GM23248 (cell line): ENCODE results near the gene HTRA1. TPM values are rescaled to one million over a fixed set of nuclear protein-coding genes. Genes with fewer than 3 reads are reported as not detected.
A peak's percentile ranks its signal among the peaks of the same experiment; 100 is the strongest.

Source experiments
- DNase-seq: peaks from one replicate; pipeline ENCODE4 v3.0.0-alpha.2; 2015
- H2AFZ ChIP-seq: fragments of 200-600 bp; sonication (generic); 2 replicates; pipeline ENCODE4 v1.6.1; 2016; ENCODE audit warnings: antibody characterized with exemption
- H3F3A ChIP-seq: fragments of 200-600 bp; sonication (generic); 2 replicates; pipeline ENCODE4 v1.6.1; 2016; ENCODE audit warnings: mild to moderate bottlenecking, antibody characterized with exemption, mixed run types; ENCODE audit not compliant: insufficient read depth
- H3K27ac ChIP-seq: fragments of 200-600 bp; sonication (generic); 2 replicates; pipeline ENCODE4 v1.5.1; 2016; ENCODE audit warnings: mild to moderate bottlenecking
- H3K27me3 ChIP-seq: fragments of 200-600 bp; sonication (generic); replicated peaks from 2 replicates; pipeline ENCODE4 v1.6.1; 2016; ENCODE audit warnings: mild to moderate bottlenecking; ENCODE audit not compliant: insufficient read depth
- H3K36me3 ChIP-seq: fragments of 200-600 bp; sonication (generic); 2 replicates; pipeline ENCODE4 v1.6.1; 2016; ENCODE audit warnings: low read depth, mild to moderate bottlenecking
- H3K4me1 ChIP-seq: fragments of 200-600 bp; sonication (generic); 2 replicates; pipeline ENCODE4 v1.6.1; 2016; ENCODE audit warnings: mild to moderate bottlenecking; ENCODE audit not compliant: insufficient read depth
- H3K4me2 ChIP-seq: fragments of 200-600 bp; sonication (generic); one replicate; pipeline ENCODE4 v1.6.1; 2016; ENCODE audit warnings: mild to moderate bottlenecking; ENCODE audit not compliant: unreplicated experiment
- H3K4me3 ChIP-seq: fragments of 200-600 bp; sonication (generic); 2 replicates; pipeline ENCODE4 v1.5.1; 2016; ENCODE audit warnings: mild to moderate bottlenecking
- H3K79me2 ChIP-seq: fragments of 200-600 bp; sonication (generic); 2 replicates; pipeline ENCODE4 v1.6.1; 2016; ENCODE audit warnings: mild to moderate bottlenecking; ENCODE audit not compliant: insufficient read depth
- H3K9ac ChIP-seq: fragments of 200-600 bp; sonication (generic); 2 replicates; pipeline ENCODE4 v1.6.1; 2016; ENCODE audit warnings: mild to moderate bottlenecking
- H3K9me2 ChIP-seq: fragments of 200-600 bp; sonication (generic); 2 replicates; pipeline ENCODE4 v1.6.1; 2016; ENCODE audit warnings: mixed run types, mild to moderate bottlenecking, moderate library complexity; ENCODE audit not compliant: insufficient read depth
- H3K9me3 ChIP-seq: fragments of 200-600 bp; sonication (generic); one replicate; pipeline ENCODE4 v1.6.1; 2017; ENCODE audit warnings: low read depth
- H4K20me1 ChIP-seq: fragments of 200-600 bp; sonication (generic); 2 replicates; pipeline ENCODE4 v1.6.0; 2016; ENCODE audit not compliant: insufficient read depth
- EZH2 ChIP-seq: fragments of 200-600 bp; sonication (generic); IDR thresholded peaks from 2 replicates; pipeline ENCODE4 v1.6.1; 2018; ENCODE audit warnings: antibody characterized with exemption, mild to moderate bottlenecking; ENCODE audit not compliant: insufficient read depth, poor library complexity, severe bottlenecking
- EZH2phosphoT487 ChIP-seq: fragments of 200-600 bp; sonication (generic); IDR thresholded peaks from 2 replicates; pipeline ENCODE4 v1.6.1; 2018; ENCODE audit warnings: antibody characterized with exemption, moderate library complexity, mild to moderate bottlenecking, low read depth; ENCODE audit not compliant: insufficient read depth
- WGBS, 2 experiments: methylation state at CpG; one replicate each; pipeline ENCODE4 v1.1.6; 2015 to 2017; ENCODE audit warnings: low lambda C conversion rate in 2 of 2, low coverage in 1 of 2; ENCODE audit errors: missing lambda C conversion rate in 2 of 2; 5-methylcytosine and 5-hydroxymethylcytosine counted together
- in situ Hi-C: fragments of 300-500 bp; cut with MboI; formaldehyde crosslinking; loops from 2 replicates; pipeline ENCODE4 v1.15.0; 2020
- polyA plus RNA-seq: library from polyadenylated mRNA; unstranded; fragments of >200 nt; fragmentation: Nextera tagmentation; extraction: Ambion mirVana; gene quantifications from 2 replicates; pipeline ENCODE4 v1.2.1, GENCODE V29; 2016
- total RNA-seq: library from RNA; depleted of rRNA; stranded (reverse); fragments of >200 nt; shearing (Covaris generic); gene quantifications from 2 replicates; pipeline ENCODE4 v1.2.3, GENCODE V29; 2014

HTRA1 gene
- total and polyA plus RNA-seq, 2 experiments from 2014 or later = 220 to 405 TPM

- Histone ChIP-seq H3K4me3 (no peak overlapping the region), H3F3A (peaks cover 31% of the 10 kb centered on the region), H3K27ac (no peak overlapping the region), H3K27me3 (no peaks in the 10 kb centered on the region), H3K4me1 (peaks cover 40% of the 10 kb centered on the region), H4K20me1 (no peaks in the 10 kb centered on the region), H3K4me2 (no peak overlapping the region), H3K79me2 (peaks cover 72% of the 10 kb centered on the region), H2AFZ (no peak overlapping the region), H3K36me3 (no peaks in the 10 kb centered on the region), H3K9me2 (no peaks in the 10 kb centered on the region), H3K9me3 (no peaks in the 10 kb centered on the region), H3K9ac (no peak overlapping the region)
- WGBS, 2 experiments = 85 to 87% methylated on average over 15 of the region's 15 CpGs
- no peak for TF ChIP-seq EZH2
- TF ChIP-seq EZH2phosphoT487 = no peak
- no peak for DNase-seq
- in situ Hi-C loops = no loop called here
Measured at GRCh38 chr10:122474131-122474818, 12.9 kb downstream of the HTRA1 start.

GRCh38 chr10:122475100-122475499 is 13.7 kb downstream of the HTRA1 start:
- in situ Hi-C loops = no loop called here
- H3K4me1 ChIP-seq = peaks cover 32% of the 10 kb centered on the region
- peaks cover 26% of the 10 kb centered on the region for H3F3A ChIP-seq
- H3K27ac ChIP-seq = peak overlapping the region; percentile 55
- H2AFZ ChIP-seq = peak overlapping the region; percentile 65
- peak overlapping the region; percentile 73 for H3K4me2 ChIP-seq
- TF ChIP-seq EZH2phosphoT487 (no peak), EZH2 (no peak)
- H3K79me2 ChIP-seq = peaks cover 72% of the 10 kb centered on the region
- no peaks in the 10 kb centered on the region for H3K36me3 ChIP-seq
- no peaks in the 10 kb centered on the region for H3K9me3 ChIP-seq
- DNase-seq = peak; percentile 44
- H3K9me2 ChIP-seq = no peaks in the 10 kb centered on the region
- no peaks in the 10 kb centered on the region for H3K27me3 ChIP-seq
- 12 to 23% methylated on average over 12 of the region's 12 CpGs for WGBS, 2 experiments
- no peaks in the 10 kb centered on the region for H4K20me1 ChIP-seq
- H3K4me3 ChIP-seq = peak overlapping the region; percentile 40
- H3K9ac ChIP-seq = peak overlapping the region; percentile 28

DNA sequence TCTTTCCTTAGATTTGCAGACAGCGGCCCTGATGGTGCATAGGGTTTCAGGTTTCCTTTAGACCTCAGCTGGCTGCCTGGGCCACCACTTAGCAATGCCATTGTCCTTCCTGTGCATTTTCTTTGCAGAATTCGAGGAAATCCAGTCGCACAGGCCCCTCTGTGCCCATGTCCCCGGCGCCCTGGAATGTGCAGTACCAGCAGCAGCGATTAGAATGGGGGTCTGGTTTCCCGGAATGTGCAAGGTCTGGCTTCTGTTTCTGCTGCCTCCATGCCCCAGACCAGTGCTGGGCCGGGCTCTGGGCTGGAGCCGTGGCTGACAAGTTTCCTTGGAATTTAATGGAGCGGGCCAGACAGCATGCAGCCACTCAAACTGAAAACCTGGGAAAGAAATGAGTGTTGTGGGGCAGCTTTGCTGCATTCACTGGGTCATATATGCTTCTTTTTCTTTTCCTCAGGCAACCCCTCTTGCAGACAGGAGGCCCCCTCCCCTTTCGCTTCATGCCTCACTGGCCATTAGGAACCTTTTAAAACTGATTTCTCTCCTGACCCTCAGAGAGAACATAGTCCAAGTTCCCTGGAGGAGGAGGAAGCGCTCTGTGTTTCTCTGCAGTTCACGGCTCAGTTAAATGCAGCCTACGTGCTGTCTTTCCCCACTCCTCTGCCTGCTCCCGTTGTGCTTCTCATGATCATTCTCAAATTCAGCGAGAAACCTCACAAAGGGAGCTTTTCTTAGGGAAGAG is 14.4 kb downstream of the HTRA1 start:
- H3K4me1 ChIP-seq = peaks cover 31% of the 10 kb centered on the region
- H3K27me3 ChIP-seq = no peaks in the 10 kb centered on the region
- H3F3A ChIP-seq = peaks cover 26% of the 10 kb centered on the region
- H3K27ac ChIP-seq = peak overlapping the region; percentile 55
- no peaks in the 10 kb centered on the region for H4K20me1 ChIP-seq
- no peaks in the 10 kb centered on the region for H3K9me2 ChIP-seq
- no peaks in the 10 kb centered on the region for H3K9me3 ChIP-seq
- DNase-seq = peak; percentile 81
- peak overlapping the region; percentile 28 for H3K9ac ChIP-seq
- no peak for TF ChIP-seq EZH2phosphoT487
- no peak for TF ChIP-seq EZH2
- in situ Hi-C loops = no loop called here
- WGBS, 2 experiments = 34% methylated on average over 16 of the region's 16 CpGs
- peak overlapping the region; percentile 73 for H3K4me2 ChIP-seq
- H3K79me2 ChIP-seq = peaks cover 72% of the 10 kb centered on the region
- no peaks in the 10 kb centered on the region for H3K36me3 ChIP-seq
- H2AFZ ChIP-seq = peak overlapping the region; percentile 65
- H3K4me3 ChIP-seq = peak overlapping the region; percentile 40

DNA sequence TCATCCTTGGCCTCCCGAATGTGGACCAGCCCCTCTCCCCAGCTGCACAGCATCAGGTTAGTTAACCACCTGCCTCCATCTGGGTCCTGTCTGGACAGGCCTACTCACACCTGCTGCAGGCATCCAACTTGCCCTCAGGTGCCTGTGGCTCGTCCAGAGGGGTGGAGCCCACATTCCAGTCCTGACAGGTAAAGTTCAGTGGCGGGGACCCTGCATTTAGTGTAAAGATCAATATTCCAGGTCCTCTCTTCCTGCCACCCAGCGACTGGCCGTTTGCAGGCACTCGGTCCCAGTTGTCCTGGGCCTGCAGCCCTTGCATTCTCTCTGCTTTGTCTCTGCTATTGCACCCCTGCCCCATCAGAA is 15.0 kb downstream of the HTRA1 start:
- Histone ChIP-seq H3K79me2 (peaks cover 72% of the 10 kb centered on the region), H3K9me2 (no peaks in the 10 kb centered on the region), H3K36me3 (no peaks in the 10 kb centered on the region), H3K4me2 (peak overlapping the region; percentile 73), H4K20me1 (no peaks in the 10 kb centered on the region), H3K9ac (peak overlapping the region; percentile 28), H2AFZ (no peak overlapping the region), H3K27ac (peak overlapping the region; percentile 55), H3K4me3 (no peak overlapping the region), H3K4me1 (peaks cover 30% of the 10 kb centered on the region), H3F3A (peaks cover 24% of the 10 kb centered on the region), H3K9me3 (no peaks in the 10 kb centered on the region), H3K27me3 (no peaks in the 10 kb centered on the region)
- in situ Hi-C loops = no loop called here
- no peak for DNase-seq
- WGBS, 2 experiments = 91 to 93% methylated on average over 6 of the region's 6 CpGs
- TF ChIP-seq EZH2phosphoT487 (no peak), EZH2 (no peak)
